HG03064 (cell line): ENCODE measurements around the gene GDF2.

ENCODE experiments used
- ATAC-seq: cut with Tn5 transposase; IDR thresholded peaks from one replicate; pipeline ENCODE4 v1.9.1; 2021; ENCODE audit warnings: low read depth; ENCODE audit not compliant: unreplicated experiment

GDF2 gene

GRCh38 chr10:47366731-47367460 lies 44.6 kb downstream of the GDF2 start:
- ATAC-seq, result no peak

GRCh38 chr10:47367646-47368045 lies 45.4 kb downstream of the GDF2 start:
- ATAC-seq, result no peak

GRCh38 chr10:47368431-47369180 lies 46.4 kb downstream of the GDF2 start:
- no peak for ATAC-seq

GRCh38 chr10:47369251-47369894 lies 47.1 kb downstream of the GDF2 start:
- ATAC-seq, result no peak

GRCh38 chr10:47370015-47370767 lies 47.9 kb downstream of the GDF2 start:
- no peak for ATAC-seq

- ATAC-seq, result no peak
Measured at GRCh38 chr10:47370878-47371277, 48.6 kb downstream of the GDF2 start.

- no peak for ATAC-seq
Measured at GRCh38 chr10:47371629-47372485, 49.6 kb downstream of the GDF2 start.

GRCh38 chr10:47372726-47373125 lies 50.5 kb downstream of the GDF2 start:
- ATAC-seq, result no peak

- no peak for ATAC-seq
Measured at GRCh38 chr10:47374611-47375536, 52.6 kb downstream of the GDF2 start.

GRCh38 chr10:47376522-47377220 lies 54.4 kb downstream of the GDF2 start:
- no peak for ATAC-seq
